K562 (cell line): ENCODE measurements around the gene UBE2V1. TPM values are rescaled to one million over a fixed set of nuclear protein-coding genes. Genes with fewer than 3 reads are reported as not detected.

Experiments used
- ATAC-seq: fragments of 200-7000 bp; cut with Tn5 transposase; 3 replicates; pipeline ENCODE4 v1.9.1; 2020; ENCODE audit warnings: moderate library complexity
- BruUV-seq: library from RNA; stranded (reverse); fragments of 400-500 nt; replicated peaks from 2 replicates; lab custom pipeline; 2021; lab: Mats Ljungman, UMichigan
- CTCF ChIA-PET: fragments of 300-600 bp; formaldehyde crosslinking; extraction: SDS; loops from one replicate; lab custom pipeline; 2021; ENCODE audit warnings: low intra/inter-chr PET ratio; lab: Yijun Ruan, JAX
- POLR2A ChIA-PET: fragments of 300-600, 350-650 bp; sonication (Branson Sonifier 250); formaldehyde crosslinking; extraction: SDS; loops from one replicate; lab custom pipeline; 2021; ENCODE audit warnings: antibody characterized with exemption, inconsistent platforms; lab: Yijun Ruan, JAX
- DNase-seq, 4 experiments: peaks; one replicate each; pipeline versions ENCODE4 v3.0.0 to v3.0.0-alpha.2; 2011 to 2018; ENCODE audit warnings: low spot score in 3 of 4, mixed read lengths in 3 of 4; ENCODE audit errors: extremely low read depth in 1 of 4
- FAIRE-seq: peaks from 2 replicates; lab custom pipeline; 2011; peaks lifted over from hg19 to GRCh38; lab: Jason Lieb, UNC
- H2AFZ ChIP-seq: 2 replicates; pipeline ENCODE4 v1.6.0; 2011; ENCODE audit warnings: low read depth, low read length, control low read depth, inconsistent platforms
- H3K27ac ChIP-seq: fragments of 200-600 bp; 3 replicates; pipeline ENCODE4 v1.8.0; 2011; ENCODE audit warnings: low read depth, mild to moderate bottlenecking, control low read depth, inconsistent platforms, low read length, moderate library complexity, mixed read lengths; ENCODE audit errors: extremely low read depth
- H3K27me3 ChIP-seq, 2 experiments: fragments of 300-600 bp in 1 of 2; 2 replicates in 1 of 2; 3 replicates in 1 of 2; pipeline versions ENCODE4 v1.6.0 to v1.8.0; 2011; ENCODE audit warnings: inconsistent platforms in 2 of 2, low read length in 2 of 2, mild to moderate bottlenecking in 1 of 2, mixed read lengths in 1 of 2, moderate library complexity in 1 of 2; ENCODE audit not compliant: control insufficient read depth in 2 of 2, insufficient read depth in 2 of 2
- H3K36me3 ChIP-seq: fragments of 300-600 bp; 3 replicates; pipeline ENCODE4 v1.8.0; 2011; ENCODE audit warnings: mild to moderate bottlenecking, low read length, inconsistent platforms; ENCODE audit not compliant: control insufficient read depth, insufficient read depth
- H3K4me1 ChIP-seq, 2 experiments: fragments of 200-600 bp in 1 of 2; replicated peaks in 1 of 2; 2 replicates in 1 of 2; 3 replicates in 1 of 2; pipeline versions ENCODE4 v1.5.1 to v1.8.0; 2011; ENCODE audit warnings: inconsistent platforms in 2 of 2, low read length in 2 of 2, mild to moderate bottlenecking in 1 of 2, mixed read lengths in 1 of 2, moderate library complexity in 1 of 2; ENCODE audit not compliant: control insufficient read depth in 2 of 2, insufficient read depth in 2 of 2
- H3K4me2 ChIP-seq: 2 replicates; pipeline ENCODE4 v1.6.1; 2011; ENCODE audit warnings: low read length, control low read depth, inconsistent platforms, mixed read lengths; ENCODE audit not compliant: insufficient read depth
- H3K4me3 ChIP-seq: fragments of 200-600 bp; sonication (generic), shearing (Covaris generic); 2 replicates; pipeline ENCODE4 v1.5.1; 2016; ENCODE audit warnings: control low read depth, inconsistent platforms
- H3K79me2 ChIP-seq: fragments of 200-600 bp; 3 replicates; pipeline ENCODE4 v1.8.0; 2011; ENCODE audit warnings: low read length, inconsistent platforms; ENCODE audit not compliant: control insufficient read depth, insufficient read depth
- H3K9ac ChIP-seq, 2 experiments: 2 replicates each; pipeline versions ENCODE4 v1.6.0 to v1.6.1; 2011; ENCODE audit warnings: low read depth in 2 of 2, low read length in 2 of 2, control low read depth in 1 of 2, inconsistent platforms in 1 of 2, mild to moderate bottlenecking in 1 of 2, mixed read lengths in 1 of 2; ENCODE audit not compliant: insufficient read depth in 1 of 2
- H3K9me1 ChIP-seq: one replicate; pipeline ENCODE4 v1.6.0; 2011; ENCODE audit warnings: inconsistent platforms, mild to moderate bottlenecking, low read length, moderate library complexity; ENCODE audit not compliant: control insufficient read depth, insufficient read depth
- H3K9me3 ChIP-seq: replicated peaks from 2 replicates; pipeline ENCODE4 v1.5.1; 2011; ENCODE audit warnings: low read depth, low read length, inconsistent platforms; ENCODE audit not compliant: control insufficient read depth, insufficient read depth
- H4K20me1 ChIP-seq: replicated peaks from 2 replicates; pipeline ENCODE4 v1.6.1; 2011; ENCODE audit warnings: low read length, inconsistent platforms, mixed read lengths; ENCODE audit not compliant: control insufficient read depth, insufficient read depth
- BRF1 ChIP-seq: IDR thresholded peaks from 3 replicates; pipeline ENCODE4 v1.6.1; 2011; ENCODE audit warnings: borderline replicate concordance, mild to moderate bottlenecking; ENCODE audit not compliant: insufficient read length; ENCODE audit errors: extremely low read depth
- FOXA1 ChIP-seq: fragments of 450-650 bp; IDR thresholded peaks from 2 replicates; pipeline ENCODE4 v1.6.1; 2016; ENCODE audit warnings: mild to moderate bottlenecking, borderline replicate concordance
- FOXK1 ChIP-seq: sonication (generic); formaldehyde crosslinking; IDR thresholded peaks from 2 replicates; pipeline ENCODE4 v1.8.0; 2022; ENCODE audit warnings: missing genetic modification reagents, mild to moderate bottlenecking, borderline replicate concordance
- HDAC2 ChIP-seq: fragments of 450-650 bp; IDR thresholded peaks from 2 replicates; pipeline ENCODE4 v1.6.1; 2016; ENCODE audit warnings: mild to moderate bottlenecking
- WGBS: fragments of 100-300 bp; shearing (Covaris generic); methylation state at CpG from one replicate; pipeline ENCODE4 v1.1.6; 2016; ENCODE audit warnings: low coverage, mixed read lengths; ENCODE audit not compliant: insufficient coverage; ENCODE audit errors: missing lambda C conversion rate; 5-methylcytosine and 5-hydroxymethylcytosine counted together
- in situ Hi-C: fragments of 300-500 bp; cut with MboI; formaldehyde crosslinking; loops from 4 replicates; pipeline ENCODE4 v1.15.0; 2018; ENCODE audit warnings: inconsistent platforms, mixed read lengths
- intact Hi-C: fragments of 100-400 bp; cut with micrococcal nuclease; formaldehyde crosslinking; loops from 2 replicates; pipeline ENCODE4 v1.14.2; 2022
- polyA plus RNA-seq, 8 experiments: library from polyadenylated mRNA; depleted of rRNA in 4 of 8; stranded (reverse) in 5 of 8; unstranded in 3 of 8; fragments of >200 nt; fragmentation: Nextera tagmentation in 2 of 8; fragmentation: Illumina TruSeq in 1 of 8; extraction: Ambion mirVana in 2 of 8; extraction: Trizol in 1 of 8; gene quantifications; 2 replicates each; pipeline versions ENCODE4 v1.2.1 to v1.2.3, GENCODE V29; 2011 to 2014; ENCODE audit warnings: inconsistent platforms in 1 of 8, missing spikeins in 1 of 8
- total RNA-seq, 7 experiments: library from RNA; depleted of rRNA in 6 of 7; stranded (reverse); fragments of >200 nt in 6 of 7; fragmentation: Illumina TruSeq in 2 of 7; extraction: Trizol in 2 of 7; gene quantifications; 2 replicates each; pipeline versions ENCODE4 v1.2.1 to v1.2.3, GENCODE V29; 2011 to 2021; ENCODE audit warnings: low replicate concordance in 1 of 7
- TF ChIP-seq, protein P1 (sequence below): IDR thresholded peaks from 2 replicates; pipeline ENCODE4 v1.6.1; 2014; ENCODE audit warnings: antibody characterized with exemption

Gene UBE2V1
- total and polyA plus RNA-seq, 9 of the 15 experiments (the other 6 are each of a cell fraction or from before 2014, with no cell fraction given), result 93.0 to 357 (median 119) TPM

DNA sequence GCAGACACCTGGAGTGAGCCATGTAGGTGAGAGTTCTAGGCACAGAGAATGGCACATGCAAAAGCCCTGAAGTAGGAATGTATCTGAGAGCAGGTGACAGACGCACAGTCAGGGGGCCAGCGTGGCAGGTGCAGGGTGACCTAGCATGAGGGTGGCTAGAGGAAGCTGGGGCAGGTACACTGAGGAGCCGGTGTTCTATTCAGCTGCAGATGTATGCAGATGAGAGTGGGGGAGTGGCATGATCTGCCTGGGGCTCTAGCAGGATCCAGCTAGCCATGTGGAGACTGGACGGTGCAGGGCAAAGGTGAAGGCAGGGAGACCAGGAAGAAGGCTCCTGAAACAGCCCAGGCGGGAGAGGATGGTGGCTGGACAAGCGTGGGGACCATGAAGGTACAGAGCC lies 29.9 kb upstream of the UBE2V1 start (continued):
- TF ChIP-seq, protein P1, sequence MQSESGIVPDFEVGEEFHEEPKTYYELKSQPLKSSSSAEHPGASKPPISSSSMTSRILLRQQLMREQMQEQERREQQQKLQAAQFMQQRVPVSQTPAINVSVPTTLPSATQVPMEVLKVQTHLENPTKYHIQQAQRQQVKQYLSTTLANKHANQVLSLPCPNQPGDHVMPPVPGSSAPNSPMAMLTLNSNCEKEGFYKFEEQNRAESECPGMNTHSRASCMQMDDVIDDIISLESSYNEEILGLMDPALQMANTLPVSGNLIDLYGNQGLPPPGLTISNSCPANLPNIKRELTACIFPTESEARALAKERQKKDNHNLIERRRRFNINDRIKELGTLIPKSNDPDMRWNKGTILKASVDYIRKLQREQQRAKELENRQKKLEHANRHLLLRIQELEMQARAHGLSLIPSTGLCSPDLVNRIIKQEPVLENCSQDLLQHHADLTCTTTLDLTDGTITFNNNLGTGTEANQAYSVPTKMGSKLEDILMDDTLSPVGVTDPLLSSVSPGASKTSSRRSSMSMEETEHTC, result no peak
- no peak for TF ChIP-seq FOXK1 (CRISPR knock-in tag)
- TF ChIP-seq BRF1, result no peak

DNA sequence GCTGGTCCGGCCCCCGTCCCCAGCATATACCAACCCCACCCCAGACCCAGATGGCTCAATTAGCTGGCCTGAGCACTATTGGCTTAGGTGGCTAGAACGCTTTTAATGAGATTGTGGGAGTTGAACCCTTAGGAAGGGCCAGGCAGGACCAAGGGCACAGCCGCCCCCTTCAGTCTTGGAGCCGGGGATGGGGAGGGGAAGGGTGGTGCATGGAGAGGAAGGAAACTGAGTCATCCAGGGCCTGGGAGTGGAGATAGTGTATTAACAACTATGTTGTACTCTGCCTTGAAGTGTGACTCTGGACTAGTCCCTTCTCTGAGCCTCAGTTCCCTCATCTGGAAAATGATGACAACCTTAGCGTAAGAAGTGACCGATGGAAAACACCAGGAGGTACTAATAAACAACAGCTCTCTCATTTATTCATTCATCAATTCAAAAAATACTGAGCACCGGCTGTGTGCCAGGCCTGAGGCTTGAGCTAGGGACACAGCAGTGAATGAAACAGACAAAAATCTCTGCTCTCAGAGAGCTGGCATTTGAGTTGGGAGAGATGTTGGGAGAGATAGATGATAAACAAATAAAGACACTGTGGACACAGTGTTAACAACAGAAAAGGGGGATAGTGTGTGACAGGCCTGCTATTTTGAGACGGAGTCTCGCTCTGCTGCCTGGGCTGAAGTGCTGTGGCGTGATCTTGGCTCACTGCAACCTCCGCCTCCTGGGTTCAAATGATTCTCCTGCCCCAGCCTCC lies 29.0 kb upstream of the UBE2V1 start:
- in situ Hi-C loops, result no loop called here
- Histone ChIP-seq H3K9me1 (no peaks in the 10 kb centered on the region), H3K27me3 (no peaks in the 10 kb centered on the region), H3K36me3 (peaks cover 68% of the 10 kb centered on the region), H3K27ac (no peak overlapping the region), H3K4me3 (no peak overlapping the region), H2AFZ (no peak overlapping the region), H4K20me1 (peaks cover 7% of the 10 kb centered on the region; the same call in 1 of the 2 replicates), H3K4me2 (no peak overlapping the region), H3K4me1 (peaks cover 12 to 33% of the 10 kb centered on the region in 2 experiments), H3K9me3 (no peaks in the 10 kb centered on the region), H3K9ac (no peak overlapping the region; a peak in 1 of 4 replicates), H3K79me2 (peaks cover 49% of the 10 kb centered on the region)
- DNase-seq, result no peak
- no peak for ATAC-seq
- TF ChIP-seq FOXA1, result no peak
- TF ChIP-seq HDAC2, result no peak
- FAIRE-seq, result no peak
- ChIA-PET CTCF (no interaction called here), POLR2A (interaction anchor here (0.7 to 2.3 kb wide), 3 partner anchors 8 to 15 kb away, joined by 3 to 9 read pairs (median 4); partner anchors contain the start of gene PEDS1)
- no TSS peak for BruUV-seq
- intact Hi-C loops, result no loop called here
- whole genome bisulfite sequencing, result 94% methylated on average over 12 of the region's 12 CpGs
